Measurements from ENCODE around the gene PDZD2.

The PDZD2 gene

DNA sequence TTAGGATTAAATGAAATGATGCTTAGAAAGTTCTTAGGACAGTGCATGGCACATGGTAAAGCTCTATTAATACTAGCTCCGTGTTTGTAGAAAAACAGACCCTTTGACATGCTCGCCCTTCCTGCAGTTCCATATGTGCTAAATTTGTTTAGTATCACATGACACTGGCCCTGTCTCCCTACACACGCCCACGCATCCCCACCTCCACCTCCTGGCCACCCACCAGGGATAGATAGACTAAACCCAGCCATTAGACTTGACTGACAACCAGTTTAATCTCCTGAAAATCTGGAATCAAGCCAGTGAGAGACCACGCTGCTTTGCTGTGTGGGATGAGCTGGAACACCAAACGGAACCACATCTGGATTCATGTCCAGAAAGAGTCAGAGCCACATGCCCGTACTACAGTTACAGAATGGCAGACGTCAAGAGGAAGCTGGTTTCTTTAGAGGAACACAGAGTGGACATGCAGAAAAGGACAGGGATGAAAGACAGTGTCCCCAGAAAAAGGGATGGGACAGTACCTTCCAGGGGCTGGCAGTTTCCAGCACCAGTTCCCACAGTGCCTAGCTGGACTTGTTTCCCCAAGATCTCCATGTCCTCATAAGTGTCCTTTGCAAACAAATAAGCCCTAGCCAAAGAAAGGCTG lies 186.1 kb downstream of the PDZD2 start:
- DNase-seq (ENCODE audit: low spot score), result no peak

GRCh38 chr5:31825518-31826068 lies 186.7 kb downstream of the PDZD2 start:
- DNase-seq (ENCODE audit: low spot score), result peak; percentile 71

- DNase-seq (ENCODE audit: low spot score), result no peak
Measured at GRCh38 chr5:31827867-31828266, 188.9 kb downstream of the PDZD2 start.

- no peak for DNase-seq (ENCODE audit: low spot score)
Measured at GRCh38 chr5:31832966-31833365, 194.0 kb downstream of the PDZD2 start.

- DNase-seq (ENCODE audit: low spot score), result no peak
Measured at GRCh38 chr5:31833710-31834109, 194.8 kb downstream of the PDZD2 start.

GRCh38 chr5:31844622-31845345 lies 205.9 kb downstream of the PDZD2 start:
- no peak for DNase-seq (ENCODE audit: low spot score)

GRCh38 chr5:31845361-31845760 lies 206.4 kb downstream of the PDZD2 start:
- DNase-seq (ENCODE audit: low spot score), result no peak

DNA sequence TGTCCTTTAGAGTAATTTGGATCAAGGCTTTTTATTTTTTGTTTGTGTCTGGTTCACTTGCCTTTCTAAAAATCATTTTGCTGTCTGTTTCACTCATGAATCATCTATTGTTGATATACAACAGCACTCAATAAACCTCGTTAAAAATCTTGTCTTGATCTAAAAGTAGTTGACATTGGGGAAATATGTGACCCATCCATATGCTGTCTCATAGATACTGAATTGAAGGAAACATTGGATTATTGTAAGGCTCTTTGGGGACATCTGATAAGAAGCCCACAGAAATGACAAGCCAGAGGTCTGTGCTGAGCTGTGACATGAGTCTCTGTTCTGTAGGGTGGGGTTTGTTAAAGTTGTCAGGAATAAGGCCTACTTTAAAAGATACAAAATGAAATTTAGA lies 208.0 kb downstream of the PDZD2 start:
- no peak for DNase-seq (ENCODE audit: low spot score)

GRCh38 chr5:31847354-31847753 lies 208.4 kb downstream of the PDZD2 start:
- no peak for DNase-seq (ENCODE audit: low spot score)

- no peak for DNase-seq (ENCODE audit: low spot score)
Measured at GRCh38 chr5:31850981-31851689, 212.2 kb downstream of the PDZD2 start.

DNA sequence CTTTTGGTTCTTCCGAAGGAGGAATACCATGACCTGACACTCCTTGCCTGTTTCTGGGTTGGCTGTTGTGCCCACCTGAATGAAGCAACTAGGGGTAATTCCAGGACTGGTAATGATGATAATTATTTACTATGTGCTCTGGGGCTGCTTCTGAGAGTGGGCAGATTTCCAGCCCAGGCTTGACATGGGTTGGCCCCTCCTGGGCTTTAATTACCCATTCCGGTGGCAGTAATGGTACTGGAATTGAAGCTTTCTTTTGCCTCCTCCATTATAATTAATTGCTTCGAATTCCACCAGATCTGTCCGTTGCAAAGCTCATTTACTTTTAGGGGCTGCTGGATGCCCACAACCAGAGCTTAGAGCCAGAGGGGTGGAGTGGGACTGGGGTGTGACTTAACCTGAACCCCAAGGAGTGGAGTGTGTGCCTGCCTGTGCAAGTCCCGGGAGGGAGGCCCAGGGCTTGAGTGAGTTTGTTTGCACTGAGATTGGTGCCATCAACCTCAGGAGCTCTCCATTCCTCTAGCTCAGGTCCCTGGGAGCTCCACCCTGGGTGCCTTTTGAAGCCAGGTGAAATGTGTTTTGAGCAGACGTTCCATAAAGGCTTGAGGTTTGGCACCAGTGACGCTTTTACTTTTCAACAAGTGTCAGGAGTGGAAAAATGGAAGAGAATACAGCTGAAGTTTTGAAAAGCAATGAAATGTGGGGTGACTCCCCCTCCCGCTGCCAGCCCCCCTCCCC lies 214.6 kb downstream of the PDZD2 start:
- DNase-seq (ENCODE audit: low spot score), result no peak

DNA sequence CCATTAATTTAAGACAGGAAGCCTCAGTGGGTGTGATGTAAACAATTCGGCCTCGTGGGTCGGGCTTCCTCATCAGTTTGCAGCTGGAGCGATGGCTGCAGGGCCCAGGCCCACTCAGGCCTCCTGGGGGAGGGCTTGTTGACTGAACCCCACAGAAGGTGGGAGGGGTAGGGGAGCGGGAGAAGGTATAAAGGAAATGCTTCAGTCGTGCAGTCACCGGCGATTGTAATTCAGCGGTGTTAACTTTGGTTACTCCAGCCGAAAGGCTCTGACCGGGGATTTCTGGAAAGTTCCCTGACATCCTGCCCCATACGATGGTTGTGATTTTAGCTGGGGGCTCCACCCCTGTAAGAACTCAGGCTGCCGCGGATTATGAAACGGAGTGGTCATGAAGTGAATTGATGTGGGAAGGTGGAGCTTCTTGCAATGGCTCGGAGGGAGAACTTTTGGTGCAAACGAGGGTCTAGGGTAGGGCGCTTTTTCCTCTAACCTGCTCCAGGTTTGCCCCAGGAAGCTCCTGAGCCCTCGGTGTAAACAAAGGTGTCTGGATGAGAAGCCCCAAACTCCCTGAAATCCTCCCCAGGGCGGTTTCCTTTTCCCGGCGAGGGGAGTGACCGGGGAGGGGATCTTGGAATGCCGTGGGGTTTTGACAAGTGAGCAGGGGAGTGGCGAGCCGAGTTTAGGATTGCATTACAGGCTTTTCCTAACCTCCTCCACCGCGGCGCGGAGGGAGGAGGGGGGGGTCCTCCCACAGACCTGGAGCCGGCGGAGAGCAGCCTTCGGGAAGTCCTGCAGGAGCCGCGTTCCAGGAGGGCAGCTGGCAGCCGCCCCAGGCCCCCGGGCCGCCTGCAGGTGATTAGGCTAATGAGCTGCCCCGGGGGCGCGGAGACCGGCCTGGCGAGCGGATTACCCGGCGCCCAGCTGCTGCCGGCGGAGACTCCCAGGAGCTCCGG lies 215.5 kb downstream of the PDZD2 start:
- DNase-seq (ENCODE audit: low spot score), result peak; percentile 72

GRCh38 chr5:31855134-31856040 lies 216.5 kb downstream of the PDZD2 start:
- DNase-seq (ENCODE audit: low spot score), result no peak

DNA sequence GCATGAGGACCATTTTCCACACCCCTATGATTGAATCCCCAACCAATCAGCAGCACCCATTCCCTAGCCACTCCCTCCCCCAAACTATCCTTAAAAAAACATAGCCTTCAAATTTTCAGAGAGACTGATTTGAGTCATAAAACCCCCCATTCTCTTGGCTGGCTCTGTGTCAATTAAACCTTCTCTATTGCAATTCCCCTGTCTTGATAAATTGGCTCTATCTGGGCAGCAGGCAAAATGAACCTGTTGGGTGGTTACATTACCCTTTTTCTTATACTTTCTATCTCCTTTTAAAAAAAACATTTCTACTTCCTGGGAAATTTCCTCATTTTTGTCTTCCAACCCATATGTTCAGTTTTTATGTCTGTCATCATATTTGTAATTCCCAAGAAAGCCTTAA lies 220.2 kb downstream of the PDZD2 start:
- no peak for DNase-seq (ENCODE audit: low spot score)

DNA sequence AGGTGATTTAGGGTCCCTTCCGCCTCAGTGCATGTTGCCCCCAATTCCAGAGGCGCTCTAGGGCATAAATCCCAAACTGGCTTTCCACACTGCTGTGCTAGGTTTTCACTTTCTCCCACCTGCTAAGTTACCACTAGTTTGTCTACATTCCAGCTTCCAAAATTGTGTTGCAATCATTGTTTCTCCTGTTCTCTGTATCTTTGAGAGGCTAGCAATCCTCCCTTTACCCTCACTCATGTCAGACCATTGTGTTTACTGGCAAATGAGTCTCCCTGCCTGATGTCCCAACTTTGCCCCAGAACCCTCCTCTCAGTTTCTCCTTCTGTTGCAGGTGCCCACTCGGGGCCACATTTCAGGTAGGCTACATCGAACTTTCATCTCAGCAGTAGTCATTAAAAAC lies 221.3 kb downstream of the PDZD2 start:
- DNase-seq (ENCODE audit: low spot score), result no peak

GRCh38 chr5:31860726-31861433 lies 221.9 kb downstream of the PDZD2 start:
- DNase-seq (ENCODE audit: low spot score), result no peak

DNA sequence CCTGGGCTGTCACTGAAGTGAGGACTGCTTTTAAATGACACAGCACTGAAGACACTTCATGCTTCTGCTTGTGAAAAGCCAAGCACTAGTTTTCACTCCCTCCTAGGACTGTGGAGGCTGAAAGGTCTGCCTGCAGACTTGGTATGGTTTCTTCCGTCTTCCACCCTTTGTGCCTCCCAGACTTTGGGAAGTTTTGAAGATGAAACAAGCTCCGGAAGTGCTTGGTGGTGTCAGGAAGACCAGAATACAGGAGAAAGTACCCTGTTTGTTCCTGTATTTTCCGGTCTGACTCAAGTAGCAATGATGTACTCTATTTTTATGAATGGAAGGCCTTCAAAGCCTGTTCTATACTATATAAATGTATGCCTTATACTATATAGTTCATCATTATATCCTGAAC lies 222.7 kb downstream of the PDZD2 start:
- DNase-seq (ENCODE audit: low spot score), result no peak

- DNase-seq (ENCODE audit: low spot score), result no peak
Measured at GRCh38 chr5:31863991-31864411, 225.1 kb downstream of the PDZD2 start.

- no peak for DNase-seq (ENCODE audit: low spot score)
Measured at GRCh38 chr5:31866166-31866565, 227.2 kb downstream of the PDZD2 start.

Measured in left forelimb (tissue), 1 donor.